Thoracic aorta (tissue), 2 donors: Measurements from ENCODE around the gene MROH9. TPM values are rescaled to one million over a fixed set of nuclear protein-coding genes. Genes with fewer than 3 reads are reported as not detected.

Experiments
- ATAC-seq: fragments of 150-250 bp; one replicate; pipeline ENCODE4 v1.8.0; 2017; ENCODE audit warnings: low read depth; ENCODE audit not compliant: insufficient number of reproducible peaks, low FRiP score
- DNase-seq: peaks from one replicate; pipeline ENCODE4 v3.0.0-alpha.2; 2020; ENCODE audit warnings: low spot score
- H3K27ac ChIP-seq, 2 donors: fragments of 200-600 bp; sonication (generic); 1 replicate in 1 of 2; 2 replicates in 1 of 2; pipeline ENCODE4 v1.5.1; 2016; ENCODE audit warnings: mild to moderate bottlenecking in 2 of 2, moderate library complexity in 2 of 2
- H3K27me3 ChIP-seq: fragments of 200-600 bp; sonication (generic); replicated peaks from 2 replicates; pipeline ENCODE4 v1.6.0; 2016; ENCODE audit warnings: mild to moderate bottlenecking; ENCODE audit not compliant: insufficient read depth
- H3K36me3 ChIP-seq: fragments of 200-600 bp; sonication (generic); one replicate; pipeline ENCODE4 v1.5.1; 2016
- H3K4me1 ChIP-seq, 2 donors: fragments of 200-600 bp; sonication (generic); 1 replicate in 1 of 2; 2 replicates in 1 of 2; pipeline versions ENCODE4 v1.5.1 to v1.6.0; 2016; ENCODE audit warnings: low read depth in 2 of 2, mild to moderate bottlenecking in 1 of 2; ENCODE audit not compliant: control insufficient read depth in 1 of 2
- H3K4me3 ChIP-seq: fragments of 200-600 bp; sonication (generic); 2 replicates; pipeline ENCODE4 v1.5.1; 2016; ENCODE audit warnings: mild to moderate bottlenecking
- H3K9me3 ChIP-seq: fragments of 200-600 bp; sonication (generic); 2 replicates; pipeline ENCODE4 v1.5.1; 2016
- total RNA-seq, 2 donors: library from RNA; depleted of rRNA; stranded (reverse); fragments of >200 nt; gene quantifications; one replicate each; pipeline versions ENCODE4 v1.1.0 to v1.2.3, GENCODE V29; 2016
- TF ChIP-seq, protein P1 (sequence below): fragments of 200-600 bp; sonication (generic); IDR thresholded peaks from one replicate; pipeline ENCODE4 v1.5.1; 2019; ENCODE audit warnings: antibody characterized with exemption

MROH9 gene
- total RNA-seq, 2 donors from 2014 or later = not detected

- no peaks in the 10 kb centered on the region for H3K9me3 ChIP-seq
- ATAC-seq (no peak), DNase-seq (no peak)
- TF ChIP-seq, protein P1, sequence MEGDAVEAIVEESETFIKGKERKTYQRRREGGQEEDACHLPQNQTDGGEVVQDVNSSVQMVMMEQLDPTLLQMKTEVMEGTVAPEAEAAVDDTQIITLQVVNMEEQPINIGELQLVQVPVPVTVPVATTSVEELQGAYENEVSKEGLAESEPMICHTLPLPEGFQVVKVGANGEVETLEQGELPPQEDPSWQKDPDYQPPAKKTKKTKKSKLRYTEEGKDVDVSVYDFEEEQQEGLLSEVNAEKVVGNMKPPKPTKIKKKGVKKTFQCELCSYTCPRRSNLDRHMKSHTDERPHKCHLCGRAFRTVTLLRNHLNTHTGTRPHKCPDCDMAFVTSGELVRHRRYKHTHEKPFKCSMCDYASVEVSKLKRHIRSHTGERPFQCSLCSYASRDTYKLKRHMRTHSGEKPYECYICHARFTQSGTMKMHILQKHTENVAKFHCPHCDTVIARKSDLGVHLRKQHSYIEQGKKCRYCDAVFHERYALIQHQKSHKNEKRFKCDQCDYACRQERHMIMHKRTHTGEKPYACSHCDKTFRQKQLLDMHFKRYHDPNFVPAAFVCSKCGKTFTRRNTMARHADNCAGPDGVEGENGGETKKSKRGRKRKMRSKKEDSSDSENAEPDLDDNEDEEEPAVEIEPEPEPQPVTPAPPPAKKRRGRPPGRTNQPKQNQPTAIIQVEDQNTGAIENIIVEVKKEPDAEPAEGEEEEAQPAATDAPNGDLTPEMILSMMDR = no peak
- no peaks in the 10 kb centered on the region for H3K36me3 ChIP-seq
- no peak overlapping the region for H3K27ac ChIP-seq
- H3K4me3 ChIP-seq = no peak overlapping the region
- H3K27me3 ChIP-seq = no peaks in the 10 kb centered on the region
- no peaks in the 10 kb centered on the region for H3K4me1 ChIP-seq
These were observed 52.1 kb downstream of the MROH9 start for GRCh38 chr1:170987424-170987823.

DNA sequence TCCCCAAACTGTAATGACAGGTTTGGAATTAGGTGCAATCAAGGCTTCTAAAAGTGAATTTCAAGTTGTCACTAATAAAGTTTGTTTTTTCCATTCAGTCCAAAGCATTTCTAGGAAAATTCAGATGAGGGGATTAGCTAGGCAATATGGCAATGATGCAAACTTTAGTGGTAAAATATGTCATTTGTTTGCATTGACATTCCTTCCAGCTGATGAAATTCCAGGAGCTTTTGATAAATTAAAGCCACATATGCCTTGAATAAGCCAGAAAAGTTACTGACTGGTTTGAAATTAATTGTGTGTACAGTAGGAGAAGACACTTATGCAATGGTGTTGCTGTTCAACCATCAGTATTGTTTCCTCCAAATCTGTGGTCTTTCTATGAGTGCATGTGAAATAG lies 57.8 kb downstream of the MROH9 start:
- DNase-seq = no peak
- TF ChIP-seq, protein P1 = no peak
- H3K27ac ChIP-seq = no peak overlapping the region
- no peaks in the 10 kb centered on the region for H3K27me3 ChIP-seq
- H3K4me3 ChIP-seq = no peak overlapping the region
- H3K36me3 ChIP-seq = no peaks in the 10 kb centered on the region
- H3K4me1 ChIP-seq = no peaks in the 10 kb centered on the region
- H3K9me3 ChIP-seq = no peaks in the 10 kb centered on the region
- ATAC-seq = no peak

DNA sequence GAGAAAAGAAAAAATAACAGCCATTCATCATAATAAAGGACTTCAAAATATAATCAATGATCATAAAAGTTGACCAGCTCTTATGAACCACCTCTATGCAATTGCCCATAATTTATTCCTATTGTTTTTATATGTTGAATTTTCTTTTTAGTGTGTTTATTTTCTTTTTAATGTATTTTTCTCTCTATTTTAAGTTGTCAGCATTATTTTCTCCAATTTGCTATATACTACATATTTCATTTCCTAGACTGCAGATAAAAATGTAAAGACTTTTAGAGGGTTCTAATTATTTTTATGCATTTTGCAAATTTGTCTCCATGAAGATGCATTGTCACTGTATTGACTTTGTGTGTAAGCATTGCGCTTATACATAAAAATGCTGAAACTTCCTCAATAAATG lies 58.4 kb downstream of the MROH9 start:
- Histone ChIP-seq H3K27me3 (no peaks in the 10 kb centered on the region), H3K36me3 (no peaks in the 10 kb centered on the region), H3K4me1 (no peaks in the 10 kb centered on the region), H3K27ac (no peak overlapping the region), H3K4me3 (no peak overlapping the region), H3K9me3 (no peaks in the 10 kb centered on the region)
- ATAC-seq = no peak
- TF ChIP-seq, protein P1 = no peak
- DNase-seq = no peak

GRCh38 chr1:171014880-171015279 lies 79.5 kb downstream of the MROH9 start:
- Histone ChIP-seq H3K4me3 (no peak overlapping the region), H3K4me1 (no peaks in the 10 kb centered on the region), H3K27ac (no peak overlapping the region), H3K9me3 (no peaks in the 10 kb centered on the region), H3K36me3 (no peaks in the 10 kb centered on the region), H3K27me3 (no peaks in the 10 kb centered on the region)
- DNase-seq (no peak), ATAC-seq (no peak)
- TF ChIP-seq, protein P1 = no peak

DNA sequence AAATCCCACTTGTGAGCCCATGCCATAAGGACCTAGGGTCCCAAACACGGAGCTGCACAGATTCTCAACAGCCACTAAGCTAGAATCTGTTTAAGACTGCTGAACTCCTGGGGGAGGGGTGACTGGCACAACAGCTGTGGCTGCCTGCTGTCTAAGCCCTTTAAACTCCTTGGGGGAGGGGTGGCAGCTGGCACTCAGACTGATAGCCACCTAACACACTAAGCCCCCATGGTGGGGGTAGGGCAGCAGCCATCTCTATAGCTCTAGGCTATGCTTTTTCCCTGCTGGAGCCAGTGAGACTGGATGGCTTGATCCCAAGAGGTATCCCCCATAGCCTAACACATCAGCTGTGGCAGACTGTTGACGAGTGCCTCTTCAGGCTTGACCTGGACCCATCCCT lies 82.1 kb downstream of the MROH9 start:
- no peak overlapping the region for H3K27ac ChIP-seq
- no peaks in the 10 kb centered on the region for H3K4me1 ChIP-seq
- DNase-seq (no peak), ATAC-seq (no peak)
- no peaks in the 10 kb centered on the region for H3K27me3 ChIP-seq
- H3K4me3 ChIP-seq = no peak overlapping the region
- H3K9me3 ChIP-seq = no peaks in the 10 kb centered on the region
- TF ChIP-seq, protein P1 = no peak
- H3K36me3 ChIP-seq = no peaks in the 10 kb centered on the region
